ENCODE measurements around the gene ALDH5A1. TPM values are rescaled to one million over a fixed set of nuclear protein-coding genes. Genes with fewer than 3 reads are reported as not detected.

Gene ALDH5A1
- total RNA-seq, 1 donor from 2014 or later = 7.7 TPM

DNA sequence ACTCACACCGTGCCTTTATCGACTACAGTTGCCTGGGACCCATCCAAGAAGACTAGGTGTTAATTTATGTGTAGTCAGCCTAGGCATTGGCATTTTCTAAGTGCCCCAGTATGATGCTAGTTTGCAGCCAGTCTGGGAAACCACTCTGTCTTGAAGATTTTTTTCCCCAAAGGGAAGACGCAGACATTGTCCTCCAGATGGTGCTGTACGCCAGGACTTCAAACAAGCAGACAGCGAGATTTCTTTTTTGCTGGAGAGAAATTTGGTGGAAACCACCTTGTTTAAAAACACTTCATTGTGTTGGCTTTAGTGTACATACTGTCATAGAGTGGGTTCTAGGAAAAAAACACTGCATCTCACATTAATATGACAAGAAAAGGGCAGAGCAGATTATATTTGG lies 30.0 kb downstream of the ALDH5A1 start:
- DNase-seq = no peak

DNA sequence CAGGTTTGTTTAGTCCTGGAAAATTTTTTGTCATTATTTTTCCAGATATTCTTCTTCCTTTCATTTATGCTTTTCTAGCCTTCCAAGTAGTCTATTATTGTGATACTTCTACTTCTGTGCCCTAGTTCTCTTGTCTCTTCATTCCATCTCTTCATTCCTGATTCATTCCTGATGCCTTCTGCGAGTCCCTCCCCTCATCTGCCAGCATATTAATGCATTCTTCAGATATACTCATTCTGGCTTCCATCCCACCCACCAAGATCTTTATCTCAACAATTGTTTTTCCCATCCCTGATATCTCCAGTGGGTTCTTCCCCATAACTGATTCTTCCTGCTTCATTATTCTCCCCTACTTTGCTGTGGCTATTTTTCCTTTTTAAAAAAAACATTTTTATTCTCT lies 35.2 kb downstream of the ALDH5A1 start:
- DNase-seq = no peak

GRCh38 chr6:24534329-24534728 lies 39.6 kb downstream of the ALDH5A1 start:
- no peak for DNase-seq

GRCh38 chr6:24535210-24535609 lies 40.4 kb downstream of the ALDH5A1 start:
- no peak for DNase-seq

DNA sequence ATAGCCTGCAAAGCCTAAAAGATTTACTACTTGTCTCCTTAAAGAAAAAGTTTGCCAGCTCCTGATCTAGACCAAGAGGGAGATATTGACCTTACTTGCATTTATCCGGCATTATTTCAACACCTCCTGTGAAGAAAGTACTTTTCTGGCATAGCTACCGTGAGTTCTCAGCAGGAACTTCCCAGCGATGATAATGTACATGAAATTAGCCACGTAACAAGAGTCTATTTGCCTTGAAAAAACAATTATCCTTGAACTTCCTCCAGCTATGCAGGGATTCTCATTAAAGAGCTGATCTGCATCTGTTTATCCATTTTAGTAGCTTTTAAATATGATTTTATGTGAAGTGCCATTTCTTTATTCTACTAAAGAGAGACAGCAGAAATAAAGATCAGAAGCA lies 41.7 kb downstream of the ALDH5A1 start:
- DNase-seq = no peak

GRCh38 chr6:24537082-24537699 lies 42.4 kb downstream of the ALDH5A1 start:
- no peak for DNase-seq

GRCh38 chr6:24537771-24538385 lies 43.1 kb downstream of the ALDH5A1 start:
- no peak for DNase-seq

- DNase-seq = no peak
Observed at GRCh38 chr6:24539416-24539815, 44.6 kb downstream of the ALDH5A1 start.

GRCh38 chr6:24540197-24540596 lies 45.4 kb downstream of the ALDH5A1 start:
- no peak for DNase-seq

DNA sequence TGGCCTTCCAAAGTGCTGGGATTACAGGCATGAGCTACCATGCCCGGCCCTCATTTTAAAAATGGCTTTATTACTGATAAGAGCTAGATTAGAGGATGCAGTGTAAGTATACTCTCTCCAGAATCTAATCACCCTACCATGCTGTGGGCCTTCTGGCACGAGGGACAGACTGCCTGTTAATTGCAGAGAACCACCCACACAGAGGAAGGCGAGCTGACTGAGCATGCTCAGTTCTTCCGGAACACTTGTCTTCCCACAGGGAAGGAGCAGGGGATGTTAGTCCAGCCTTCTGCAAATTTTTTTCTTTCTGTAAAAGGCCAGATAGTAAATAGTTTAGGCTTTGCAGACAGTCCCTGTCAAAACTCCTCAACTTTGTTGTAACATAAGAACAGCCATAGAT lies 48.9 kb downstream of the ALDH5A1 start:
- DNase-seq = no peak

DNA sequence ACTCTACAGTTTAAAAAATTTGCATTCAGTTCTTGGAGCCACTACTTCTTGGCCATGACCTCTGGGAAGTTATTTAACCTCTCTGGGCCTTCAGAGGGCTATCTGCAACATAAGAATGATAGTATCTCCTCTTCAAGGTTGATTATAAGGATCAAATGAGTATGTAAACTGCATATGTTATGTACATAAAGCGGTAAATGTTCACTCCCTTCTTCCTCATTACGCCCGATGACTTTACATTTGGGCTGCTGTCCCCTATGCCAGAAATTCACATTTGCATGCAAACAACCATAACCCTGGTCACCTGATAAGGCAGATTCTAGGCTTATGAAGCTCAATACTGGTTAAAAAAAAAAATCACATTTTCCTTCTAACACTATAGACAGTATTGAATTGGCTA lies 50.4 kb downstream of the ALDH5A1 start:
- no peak for DNase-seq

DNA sequence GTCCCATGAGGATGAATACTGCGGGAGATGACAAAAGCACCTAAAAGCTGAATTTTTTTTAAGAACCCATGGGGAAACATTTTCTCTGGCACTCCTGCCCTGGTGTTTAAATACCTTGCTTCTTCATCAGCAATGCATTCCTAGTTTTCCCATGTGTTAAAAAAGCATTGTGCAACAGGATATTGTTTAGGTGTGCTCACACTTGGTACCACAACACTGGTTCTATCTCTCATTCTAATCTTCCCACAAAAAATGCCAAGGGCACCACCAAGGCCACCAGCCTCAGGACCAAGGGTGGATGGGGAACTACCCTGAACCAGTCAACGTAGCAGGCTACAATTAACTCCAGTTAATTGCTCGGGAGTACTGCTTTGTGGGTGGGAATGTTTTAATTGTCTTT lies 50.9 kb downstream of the ALDH5A1 start:
- DNase-seq = no peak

DNA sequence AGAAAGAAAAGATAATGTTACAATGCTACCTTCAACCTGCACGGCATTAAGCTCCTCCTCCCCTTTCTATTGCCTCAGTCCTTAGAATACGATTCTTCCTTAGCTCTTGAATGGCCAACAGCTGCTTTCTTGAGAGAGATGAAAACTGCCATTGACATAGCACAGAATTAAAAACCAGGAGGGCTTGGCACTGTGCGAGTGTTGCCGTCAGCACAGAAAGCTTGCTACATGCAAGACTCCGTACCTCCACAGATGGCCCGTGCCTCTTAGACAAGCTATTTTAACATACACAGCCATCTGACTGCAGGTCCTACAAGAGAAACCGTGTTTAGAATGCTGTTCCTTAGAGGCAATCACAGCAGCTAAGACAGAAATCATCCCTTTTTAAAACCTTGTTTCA lies 51.7 kb downstream of the ALDH5A1 start:
- DNase-seq = no peak

GRCh38 chr6:24547243-24547642 lies 52.5 kb downstream of the ALDH5A1 start:
- no peak for DNase-seq

- no peak for DNase-seq
Observed at GRCh38 chr6:24549158-24549557, 54.4 kb downstream of the ALDH5A1 start.

GRCh38 chr6:24549674-24550353 lies 55.0 kb downstream of the ALDH5A1 start:
- DNase-seq = no peak

GRCh38 chr6:24551139-24551538 lies 56.4 kb downstream of the ALDH5A1 start:
- no peak for DNase-seq

GRCh38 chr6:24554474-24554873 lies 59.7 kb downstream of the ALDH5A1 start:
- DNase-seq = no peak

DNA sequence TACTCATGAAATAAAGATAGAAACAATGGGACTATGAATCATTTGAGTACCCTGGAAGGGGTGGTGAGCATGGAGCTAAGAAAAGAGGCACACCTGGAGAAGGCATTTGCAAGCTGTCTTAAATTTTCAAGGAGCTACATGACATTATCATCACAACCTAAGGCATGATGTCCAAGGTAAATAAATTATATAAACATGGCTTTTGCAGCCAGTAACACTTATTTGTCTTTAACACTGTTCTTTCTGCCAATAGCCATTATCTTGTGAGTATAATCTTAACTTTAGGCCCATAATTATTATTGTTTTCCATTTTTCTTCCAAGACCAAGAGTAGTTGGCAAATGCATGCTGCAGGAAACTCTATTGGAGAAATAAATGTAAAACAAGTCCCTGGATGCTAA lies 63.7 kb downstream of the ALDH5A1 start:
- DNase-seq = no peak

DNA sequence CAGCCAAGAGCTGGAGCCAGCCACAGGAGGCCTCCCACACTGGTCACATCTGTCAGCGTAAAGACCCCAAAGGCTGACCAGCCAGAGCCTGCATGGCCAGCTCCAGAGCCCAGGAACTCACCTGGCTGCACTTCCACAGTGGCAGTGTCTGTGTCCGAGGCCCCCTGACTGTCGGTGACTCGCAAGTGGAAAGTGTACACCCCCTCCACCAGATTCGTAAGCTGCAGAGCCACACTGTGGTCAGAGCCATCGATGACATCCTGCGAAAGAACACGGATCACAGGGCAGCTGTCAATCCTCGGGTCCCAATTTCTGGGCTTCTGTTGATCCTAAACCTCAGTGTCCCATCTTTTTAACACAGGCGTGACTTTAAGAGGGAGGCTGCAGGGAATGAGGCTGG lies 69.3 kb downstream of the ALDH5A1 start:
- no peak for DNase-seq

GRCh38 chr6:24565196-24565595 lies 70.4 kb downstream of the ALDH5A1 start:
- no peak for DNase-seq

GRCh38 chr6:24566020-24566767 lies 71.4 kb downstream of the ALDH5A1 start:
- no peak for DNase-seq

DNA sequence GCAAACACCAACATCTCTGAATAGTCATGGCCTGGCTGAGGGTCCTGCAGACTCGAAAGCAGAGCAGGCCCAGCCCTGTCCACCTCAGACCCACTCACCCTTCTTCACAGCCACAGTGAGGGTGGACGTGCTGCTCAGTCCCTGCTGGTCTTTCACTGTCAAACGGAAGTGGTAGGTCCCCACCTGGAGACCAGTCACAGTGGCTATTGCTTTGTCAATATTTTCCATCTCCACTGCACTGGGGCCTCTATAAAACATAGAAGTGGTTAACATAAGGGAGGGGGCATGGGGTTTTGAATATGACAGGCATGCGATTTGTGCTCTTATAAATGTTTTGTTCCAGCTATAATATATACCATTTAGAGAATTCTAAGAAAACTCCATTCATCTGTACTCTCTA lies 73.9 kb downstream of the ALDH5A1 start:
- no peak for DNase-seq
